Stimulated activated CD8-positive, alpha-beta memory T cell treated with anti-CD3 and anti-CD28 coated beads, Interleukin-7, amount 100 ng/mL, for 24 hours (primary cell): ENCODE data around the gene FANCC.

Experiments used
- DNase-seq: peaks from one replicate; pipeline ENCODE4 v3.0.0-alpha.2; 2020; ENCODE audit warnings: low read depth

Gene FANCC

DNA sequence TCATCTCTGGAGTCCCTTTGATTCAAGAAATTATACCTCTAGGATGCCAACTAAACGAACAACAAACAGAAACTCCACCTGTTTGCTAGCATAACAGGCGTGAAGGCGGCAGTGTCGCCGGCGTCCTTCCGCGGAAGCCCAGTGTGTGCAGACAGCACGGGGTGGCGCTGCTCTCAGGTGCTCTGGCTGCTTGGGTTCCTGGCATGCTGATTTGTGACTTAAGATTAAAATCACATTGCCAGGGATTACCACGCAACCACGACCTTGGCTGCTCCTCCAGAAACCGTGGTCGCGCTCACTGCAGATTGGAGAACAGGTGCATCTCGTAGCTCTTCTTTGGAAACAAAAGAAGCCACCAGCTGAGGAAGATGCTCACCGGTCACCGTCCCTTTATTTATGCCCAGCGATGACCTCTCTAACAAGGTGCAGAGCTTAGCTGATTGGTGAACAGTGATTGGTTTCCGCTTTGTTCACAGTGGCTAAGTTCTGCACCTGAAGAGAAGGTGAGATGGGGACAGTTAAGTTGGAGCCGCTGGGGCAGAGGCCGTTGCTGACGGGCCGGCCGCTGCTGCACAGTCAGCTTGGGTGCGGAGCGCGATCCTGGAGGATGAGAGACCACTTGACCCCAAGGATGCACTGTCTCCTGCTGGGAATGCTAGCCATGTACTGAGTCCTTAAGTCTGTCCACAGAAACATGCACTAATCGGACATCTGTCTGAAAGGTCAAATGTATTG is 232.3 kb downstream of the FANCC start:
- DNase-seq: no peak

DNA sequence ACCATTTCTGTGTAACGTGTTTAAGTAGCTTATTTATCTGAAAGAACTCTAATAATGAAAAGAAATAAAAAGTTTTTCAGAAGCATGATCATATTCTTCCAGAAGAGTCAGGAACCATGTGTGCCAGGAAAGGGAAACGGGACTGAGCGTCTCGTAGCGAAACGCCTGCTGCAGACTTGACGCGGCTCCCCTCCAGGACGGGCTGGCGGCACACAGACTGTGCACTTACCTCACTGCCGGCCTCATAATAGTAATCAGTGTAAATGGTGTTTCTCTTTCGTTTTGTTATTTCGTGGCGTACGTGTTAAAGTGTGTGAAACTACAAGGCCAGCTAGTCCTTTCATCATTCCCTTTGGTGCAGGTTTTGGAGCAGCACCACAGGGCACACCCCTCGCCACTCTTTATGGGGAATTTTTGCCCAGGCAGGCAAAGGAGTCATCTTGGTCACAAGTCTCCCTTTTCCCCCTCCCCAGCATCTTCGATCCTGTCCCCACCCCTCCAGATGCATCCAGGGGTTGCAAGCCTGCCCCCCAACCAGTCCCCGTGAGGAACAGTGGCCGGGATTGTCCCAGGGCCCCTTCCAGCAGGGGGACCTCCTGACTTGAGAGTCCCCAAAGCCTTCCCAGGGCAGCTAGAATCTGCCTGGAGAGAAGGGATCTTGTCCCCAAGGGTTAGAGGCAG is 233.1 kb downstream of the FANCC start:
- DNase-seq: no peak

DNA sequence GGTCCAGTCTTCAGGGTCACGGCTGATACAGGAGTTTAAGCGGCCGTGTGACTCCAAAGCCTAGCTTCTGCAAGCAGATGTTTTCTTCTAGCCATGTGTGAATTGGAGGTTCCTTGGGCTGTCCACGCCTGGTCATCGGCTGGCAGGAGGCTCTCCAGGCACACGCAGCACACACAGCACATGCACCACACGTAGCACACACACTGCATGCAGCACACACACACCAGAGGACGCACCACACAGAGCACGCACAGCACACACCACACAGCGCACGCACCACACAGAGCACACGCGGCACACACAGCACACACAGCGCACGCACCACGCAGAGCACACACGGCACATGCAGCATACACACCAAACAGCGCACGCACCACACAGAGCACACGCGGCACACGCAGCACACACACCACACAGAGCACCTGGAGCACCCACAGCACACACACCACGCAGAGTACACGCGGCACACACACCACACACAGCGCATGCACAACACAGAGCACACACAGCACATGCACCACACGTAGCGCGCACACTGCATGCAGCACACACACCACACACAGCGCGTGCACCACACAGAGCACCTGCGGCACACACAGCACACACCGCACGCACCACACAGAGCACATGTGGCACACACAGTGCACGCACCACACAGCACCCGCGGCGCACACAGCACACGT is 234.3 kb downstream of the FANCC start:
- DNase-seq: no peak

DNA sequence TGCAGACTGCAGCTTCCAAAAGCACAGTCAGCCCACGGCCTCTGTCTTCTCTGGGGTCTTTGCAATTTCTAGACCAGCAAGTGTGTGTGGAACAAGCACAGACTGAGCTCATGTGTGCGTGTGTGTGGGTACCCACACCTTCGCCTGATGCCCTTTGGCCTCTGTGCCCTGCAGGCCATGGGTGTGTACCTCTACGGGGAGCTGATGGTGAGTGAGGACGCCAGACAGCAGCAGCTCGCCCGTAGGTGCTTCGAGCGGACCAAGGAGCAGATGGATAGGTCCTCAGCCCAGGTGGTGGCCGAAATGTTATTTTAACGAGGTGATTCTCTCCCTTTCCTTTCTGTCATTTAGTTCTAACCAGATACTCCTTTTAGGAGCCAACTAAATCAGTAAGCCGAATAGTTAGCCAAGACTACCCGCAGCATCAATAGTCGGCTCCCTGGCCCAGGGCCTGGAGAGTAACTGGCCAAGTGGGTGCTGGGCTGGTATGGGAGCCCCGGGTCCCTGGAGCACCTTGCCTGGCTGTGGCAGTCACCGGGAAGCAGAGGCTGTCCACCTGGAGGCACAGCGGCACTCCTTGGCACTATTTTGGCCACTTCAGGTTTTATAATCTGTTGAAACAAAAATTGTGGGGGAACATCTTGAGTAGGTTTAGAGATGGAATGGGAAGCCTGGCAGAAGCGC is 235.0 kb downstream of the FANCC start:
- no peak for DNase-seq

DNA sequence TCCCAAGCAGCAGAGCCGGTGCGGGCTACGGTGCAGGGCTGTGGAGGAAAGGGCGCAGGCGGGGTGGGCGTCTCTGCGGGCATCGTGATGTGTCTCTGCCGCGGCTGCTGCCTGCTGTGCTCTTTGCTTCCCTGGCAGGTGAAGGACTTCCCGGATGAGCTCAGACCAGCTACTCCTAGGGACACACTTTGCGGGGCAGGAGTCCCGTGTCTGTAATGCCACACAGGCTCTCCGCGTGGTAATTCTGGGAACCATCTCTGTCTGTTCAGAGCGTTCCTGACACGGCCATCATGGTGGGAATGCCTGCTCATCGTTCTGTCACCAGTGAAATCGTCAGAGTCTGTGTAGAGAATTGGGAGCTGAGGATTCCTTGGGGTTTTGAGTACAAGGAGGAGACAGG is 235.5 kb downstream of the FANCC start:
- no peak for DNase-seq

DNA sequence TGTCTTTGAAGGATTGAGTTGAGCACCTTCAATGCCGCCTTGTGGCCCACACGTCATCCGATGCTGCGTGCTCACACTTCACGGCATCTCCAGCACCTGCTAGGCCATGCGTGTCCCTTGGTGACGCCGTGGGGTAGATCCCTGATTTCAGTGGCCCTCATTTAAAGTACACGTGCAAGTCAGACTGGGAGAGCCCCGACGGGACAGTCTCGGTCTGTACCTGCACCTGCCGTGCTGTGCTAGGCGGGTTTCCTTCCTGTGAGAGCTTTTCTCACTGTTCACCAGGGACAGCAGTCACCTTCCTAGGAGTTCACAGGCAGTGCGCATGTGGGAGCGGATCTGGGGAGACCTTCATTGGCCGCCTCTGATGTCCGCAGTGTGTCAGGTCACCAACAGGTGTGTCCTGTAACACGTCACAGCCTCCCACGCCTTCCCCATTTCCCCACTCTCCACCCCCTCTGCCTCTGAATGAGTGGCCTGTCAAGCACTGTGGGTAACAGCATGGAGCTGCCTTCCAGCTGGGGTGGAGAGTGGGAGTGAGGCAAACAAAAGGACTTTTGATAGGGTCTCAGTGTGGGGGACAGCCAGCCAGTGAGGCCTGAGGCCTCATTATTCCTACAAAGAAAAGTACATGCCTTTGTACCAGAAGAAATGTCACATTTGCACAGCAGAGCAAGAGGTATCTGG is 236.4 kb downstream of the FANCC start:
- no peak for DNase-seq

DNA sequence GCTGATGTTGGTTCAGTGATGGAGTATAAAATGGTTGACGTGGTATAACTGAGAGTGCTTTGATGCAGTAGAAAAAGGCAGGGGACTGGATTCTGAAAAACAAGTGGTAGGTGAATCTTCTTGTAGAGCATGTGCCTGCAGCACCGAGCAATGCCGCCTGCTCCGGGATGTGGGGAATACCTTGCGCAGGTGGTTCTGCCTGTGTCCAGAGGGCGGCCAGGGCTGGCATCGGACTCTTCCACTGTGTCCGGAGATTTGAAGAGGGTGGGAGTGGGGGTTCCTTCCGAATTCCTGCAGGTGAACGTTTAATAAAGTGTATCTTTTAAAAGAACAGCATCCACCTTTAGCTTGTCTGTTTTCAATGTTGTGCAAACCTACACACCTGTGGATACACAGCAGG is 238.0 kb downstream of the FANCC start:
- no peak for DNase-seq

DNA sequence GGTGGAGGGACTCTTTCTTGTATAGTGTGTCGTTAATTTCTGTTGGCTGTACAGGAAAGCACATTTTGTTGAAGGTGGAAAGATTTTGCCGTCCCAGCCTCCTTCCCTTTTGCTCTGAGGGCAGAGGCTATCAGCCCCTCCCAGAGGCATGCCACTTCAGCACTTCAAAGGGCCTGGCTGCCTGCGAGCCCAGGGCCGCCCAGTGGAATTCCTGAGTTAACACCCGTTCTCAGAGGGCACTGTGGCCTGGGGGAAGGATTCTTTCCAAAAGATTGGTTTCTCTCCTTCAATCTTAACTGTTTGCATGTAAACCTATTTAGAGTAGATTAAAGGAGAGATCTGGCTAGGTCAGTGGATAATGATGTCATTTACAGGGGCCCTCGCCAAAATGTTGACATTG is 238.6 kb downstream of the FANCC start:
- no peak for DNase-seq

DNA sequence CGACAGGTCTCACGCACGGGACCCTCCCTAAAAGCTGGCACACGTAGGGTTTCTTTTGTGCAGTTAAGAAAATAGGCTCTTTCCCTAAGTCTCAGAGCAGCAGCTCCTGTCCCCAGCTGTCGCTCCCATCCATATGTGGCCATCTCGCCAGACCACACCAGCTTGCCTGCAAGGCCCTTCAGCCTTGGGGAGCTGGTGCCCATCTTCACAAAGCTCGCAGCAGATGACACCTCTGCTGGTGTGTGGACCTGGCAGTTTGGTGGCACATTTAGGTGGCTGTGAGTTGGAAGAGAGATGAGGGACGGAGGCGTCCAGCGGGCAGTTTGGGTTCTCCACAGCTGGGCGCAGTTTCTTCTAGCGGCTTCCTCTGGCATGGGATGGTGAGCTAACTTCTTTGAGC is 239.0 kb downstream of the FANCC start:
- no peak for DNase-seq

DNA sequence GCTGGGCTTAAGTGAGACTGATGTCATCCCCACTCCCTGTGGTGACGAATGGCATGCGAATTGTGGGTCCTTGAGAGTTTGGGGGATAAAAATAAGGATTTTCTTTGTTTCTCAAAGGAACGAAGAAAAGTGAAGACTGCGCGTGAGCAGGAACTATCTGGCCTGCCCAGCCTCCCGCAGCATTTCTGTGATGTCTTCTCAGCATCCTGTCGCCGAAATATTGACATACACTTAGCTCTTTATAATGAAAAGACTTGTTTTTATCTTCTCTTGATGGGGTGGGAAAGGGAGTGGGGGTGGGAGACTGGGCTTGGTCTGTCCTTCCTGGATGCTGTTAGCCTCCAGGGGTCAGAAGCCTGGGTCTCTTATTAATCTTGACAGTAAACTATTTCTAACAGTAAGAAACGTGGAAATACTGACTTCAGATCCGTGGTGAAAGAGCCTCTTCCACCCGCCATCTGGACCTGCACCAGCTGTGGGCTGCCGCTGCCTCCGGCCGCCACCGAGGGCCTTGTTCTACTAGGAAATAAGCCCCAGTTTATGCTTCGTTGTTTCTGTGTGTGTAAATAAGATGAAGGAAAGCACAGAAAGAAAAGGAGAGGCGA is 239.6 kb downstream of the FANCC start:
- no peak for DNase-seq

DNA sequence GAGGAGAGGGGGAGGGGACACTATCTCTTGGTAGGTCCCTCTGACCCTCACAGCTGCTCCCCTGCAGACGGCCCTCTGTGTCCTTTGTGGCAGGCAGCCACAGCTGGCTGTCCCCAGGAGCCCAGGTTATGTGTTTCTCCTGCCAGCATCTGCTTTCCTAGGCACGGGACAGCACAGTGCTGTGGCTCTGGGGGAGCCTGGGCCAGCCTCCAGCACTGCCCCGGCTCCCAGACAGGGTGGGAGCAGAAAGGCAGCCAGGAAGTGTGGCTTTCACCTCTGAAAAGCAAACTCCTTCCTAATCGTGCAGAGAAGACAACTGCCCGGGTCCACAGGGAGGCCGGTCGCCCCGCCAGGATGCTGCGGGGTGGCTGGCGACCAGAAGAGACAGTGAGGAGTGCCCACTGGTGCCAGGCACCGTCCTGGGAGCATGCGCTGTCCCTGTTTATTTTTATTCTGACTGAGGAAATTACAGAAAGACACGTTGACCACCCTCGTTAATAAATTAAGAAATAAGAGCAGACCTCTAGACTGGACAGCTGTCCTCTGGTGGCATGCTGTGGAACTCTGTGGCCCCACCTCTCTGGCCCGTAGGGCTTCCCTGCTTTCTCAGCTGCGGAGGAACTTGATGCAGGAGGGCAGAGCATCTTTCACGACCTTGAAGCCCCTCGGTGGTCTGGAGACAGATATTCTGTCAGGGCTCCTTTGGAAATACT is 240.3 kb downstream of the FANCC start:
- DNase-seq: no peak

DNA sequence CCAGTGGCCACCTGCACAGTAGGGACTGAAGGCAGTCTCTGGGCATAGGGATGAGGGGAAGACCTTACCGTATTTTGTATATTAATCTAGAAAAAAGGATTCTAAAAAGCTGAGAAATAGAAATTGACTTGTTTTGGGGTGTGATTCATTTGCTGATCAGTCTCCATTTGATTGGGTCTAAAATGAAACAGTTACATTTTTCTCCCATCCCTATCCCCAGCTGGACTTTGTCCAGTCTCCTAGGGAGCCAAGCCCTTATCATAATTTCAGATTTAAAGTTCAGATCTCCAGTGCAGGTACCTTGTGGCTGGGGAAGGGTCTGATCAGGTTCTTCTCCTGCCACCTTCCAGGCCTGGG is 240.8 kb downstream of the FANCC start:
- DNase-seq: no peak

DNA sequence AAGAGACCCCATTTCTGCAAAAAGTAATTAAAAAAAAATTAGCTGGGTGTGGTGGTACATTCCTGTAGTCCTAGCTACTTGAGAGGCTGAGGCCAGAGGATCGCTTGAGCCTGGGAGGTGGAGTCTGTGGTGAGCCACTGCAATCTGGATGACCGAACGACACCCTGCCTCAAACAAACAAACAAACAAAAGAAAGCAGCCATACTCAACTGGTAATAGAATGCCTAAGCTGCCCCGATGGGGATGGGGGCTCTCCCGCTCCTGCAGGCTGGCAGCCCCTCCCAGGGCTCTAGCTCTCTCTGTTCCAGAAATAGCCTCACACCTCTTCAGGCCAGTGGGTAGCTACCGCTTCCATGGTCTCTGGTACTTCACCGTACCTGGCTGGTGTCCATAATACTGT is 241.8 kb downstream of the FANCC start:
- no peak for DNase-seq

DNA sequence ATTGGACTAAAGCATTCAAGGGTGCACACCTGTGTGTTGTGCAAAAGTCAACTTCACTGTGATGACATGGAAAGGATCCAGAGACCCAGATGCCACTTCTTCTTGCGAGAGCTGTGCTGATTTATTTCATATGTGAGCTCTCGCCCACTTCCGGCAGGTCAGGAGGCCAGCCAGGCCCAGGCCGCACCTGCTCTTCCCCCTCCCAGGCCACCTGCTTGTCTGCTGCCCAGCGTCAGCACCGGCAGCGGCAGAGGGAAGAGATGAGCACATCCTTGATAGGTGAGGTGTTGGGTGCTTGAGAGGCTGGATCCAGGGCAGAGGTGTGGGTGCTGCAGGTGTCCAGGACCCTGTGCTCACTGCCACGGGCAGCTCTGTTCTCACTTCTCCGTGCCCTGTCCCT is 242.9 kb downstream of the FANCC start:
- no peak for DNase-seq

DNA sequence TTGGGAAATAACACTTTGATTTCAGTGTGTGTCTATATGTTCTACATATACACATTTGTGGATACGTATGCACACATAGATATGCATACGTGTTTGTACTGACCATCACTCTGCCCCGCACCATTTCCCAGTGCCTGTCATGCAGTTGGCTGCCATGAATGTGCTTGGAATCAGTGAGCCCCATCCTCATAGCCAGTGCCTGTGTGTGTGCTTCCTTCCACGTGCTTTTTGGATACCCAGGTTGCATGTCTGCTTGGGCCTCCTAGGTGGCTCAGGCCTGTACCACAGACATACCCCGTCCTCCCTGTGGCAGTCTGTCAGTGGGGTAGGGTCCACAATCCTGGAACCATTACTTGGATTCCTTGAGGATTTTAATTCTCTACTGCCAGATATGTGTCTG is 243.6 kb downstream of the FANCC start:
- DNase-seq: no peak

DNA sequence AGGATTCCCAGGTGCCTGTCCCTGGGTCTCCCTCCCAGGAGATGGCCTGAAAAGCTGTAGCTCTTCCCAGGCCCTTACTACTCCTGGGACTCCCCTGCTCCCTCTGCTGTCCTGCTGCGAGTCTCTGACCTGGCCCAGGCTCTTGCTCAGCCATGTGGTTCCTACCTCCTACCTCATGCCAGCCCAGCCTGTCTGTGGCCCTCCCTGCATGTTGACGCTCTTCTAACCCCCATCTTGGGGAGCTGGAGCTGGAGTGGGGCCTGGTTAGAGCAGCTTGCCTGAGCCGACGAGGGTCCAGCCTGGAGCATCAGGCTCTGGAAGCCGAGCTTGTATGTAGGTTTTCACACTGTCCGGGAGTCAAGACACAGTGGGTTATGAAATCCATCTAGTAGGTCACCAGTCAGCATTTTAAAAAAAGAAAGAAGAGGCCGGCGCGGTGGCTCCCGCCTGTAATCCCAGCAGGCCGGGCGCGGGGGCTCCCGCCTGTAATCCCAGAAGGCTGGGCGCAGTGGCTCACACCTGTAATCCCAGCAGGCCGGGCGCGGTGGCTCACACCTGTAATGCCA is 244.4 kb downstream of the FANCC start:
- DNase-seq: no peak

DNA sequence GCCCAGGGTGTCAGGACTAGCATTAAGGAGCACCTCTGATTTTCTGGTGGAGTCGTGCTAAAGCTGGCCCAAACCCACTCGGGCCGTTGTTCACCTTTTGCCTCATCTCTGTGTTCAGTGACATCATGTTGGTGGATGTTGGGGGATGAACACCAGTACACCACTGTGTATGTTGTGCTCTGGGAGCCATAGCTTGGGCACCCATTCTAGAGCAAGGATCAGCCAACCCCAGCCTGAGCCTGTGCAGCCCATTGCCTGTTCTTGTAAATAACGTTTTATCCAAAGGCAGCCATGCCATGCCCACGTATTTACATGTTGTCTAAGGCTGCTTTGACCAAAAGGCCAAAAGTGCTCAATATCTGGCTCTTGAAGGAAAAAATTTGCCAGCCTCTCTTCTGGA is 245.6 kb downstream of the FANCC start:
- DNase-seq: no peak

DNA sequence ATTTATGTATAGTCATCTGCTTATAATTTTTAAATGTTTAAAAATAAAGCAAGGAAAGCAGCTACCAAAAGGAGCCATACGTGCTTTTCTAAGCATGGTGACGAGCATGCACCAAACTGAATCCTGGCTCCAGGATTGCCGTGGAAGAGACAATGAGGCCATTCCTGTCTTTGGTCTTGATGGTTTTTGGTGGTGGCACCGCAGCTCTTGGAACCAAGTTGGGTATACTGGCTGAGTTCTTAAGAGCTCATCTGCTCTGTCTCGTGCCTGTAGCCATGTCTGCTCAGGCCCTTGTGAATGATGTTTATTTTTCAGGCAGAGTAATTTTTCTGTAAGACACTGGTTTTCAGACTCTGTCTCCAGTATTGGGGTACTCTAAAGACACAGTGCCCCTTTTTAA is 246.1 kb downstream of the FANCC start:
- no peak for DNase-seq

DNA sequence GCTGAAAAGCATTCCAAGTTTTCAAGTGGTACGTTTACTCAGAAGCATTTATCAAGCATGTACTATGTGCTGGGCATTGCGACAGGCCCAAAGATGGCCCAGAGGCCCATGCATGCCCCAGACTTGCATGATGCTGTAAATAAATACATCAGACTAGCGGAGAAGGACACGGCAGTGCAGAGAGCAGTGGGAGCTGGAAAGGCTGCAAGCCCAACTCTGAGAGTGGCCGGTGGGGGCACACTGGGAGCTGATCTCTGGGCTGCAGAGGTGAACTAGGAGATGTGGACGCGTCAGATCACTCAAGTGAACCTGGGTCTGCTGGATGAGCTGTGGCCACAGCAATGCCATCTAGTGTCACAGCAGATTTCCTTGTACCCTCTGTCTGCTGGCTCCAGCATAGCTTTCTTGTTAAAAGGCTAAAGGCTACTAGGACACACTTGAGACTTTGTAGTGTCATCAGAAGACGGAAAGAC is 246.9 kb downstream of the FANCC start:
- DNase-seq: no peak

DNA sequence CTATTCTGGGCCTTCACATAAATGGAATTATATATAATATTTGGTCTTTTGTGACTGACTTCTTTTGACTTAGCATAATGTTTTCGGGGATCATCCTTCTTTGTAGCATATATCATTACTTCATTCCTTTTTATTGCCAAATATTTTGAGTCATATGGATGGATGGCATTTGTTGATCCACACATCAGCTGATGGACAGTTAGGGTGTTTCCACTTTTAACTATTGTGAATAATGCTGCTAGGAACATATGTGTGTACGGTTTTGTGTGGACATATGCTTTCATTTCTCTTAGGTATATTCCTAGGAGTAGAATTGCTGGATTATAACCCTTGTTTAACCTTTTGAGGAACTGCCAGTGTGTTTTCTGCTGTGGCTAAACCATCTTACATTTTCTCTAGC is 249.6 kb downstream of the FANCC start:
- DNase-seq: no peak

DNA sequence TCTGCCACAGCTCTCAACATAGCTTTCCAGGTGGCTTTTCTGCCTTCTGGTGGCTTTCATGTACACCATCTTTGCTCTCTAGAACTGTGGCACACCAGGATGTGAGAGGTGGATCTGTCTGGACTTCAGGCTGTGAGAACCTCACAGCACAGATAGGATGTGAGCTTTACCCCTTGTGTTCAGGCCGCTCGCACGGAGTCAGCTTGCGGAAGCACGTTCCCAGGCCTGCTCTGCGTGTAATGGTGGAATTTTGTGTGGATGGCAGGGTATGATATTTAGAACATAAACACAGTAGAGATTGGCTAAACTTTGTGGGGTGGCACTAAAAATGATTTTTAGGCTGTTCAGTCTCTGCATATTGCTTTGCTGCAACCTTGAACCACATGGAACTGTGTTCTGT is 250.5 kb downstream of the FANCC start:
- no peak for DNase-seq
